H4 (cell line): ENCODE results near the gene XPO5. TPM values are rescaled to one million over a fixed set of nuclear protein-coding genes. Genes with fewer than 3 reads are reported as not detected.

Experiments
- DNase-seq: peaks from one replicate; pipeline ENCODE4 v3.0.0-alpha.2; 2015; ENCODE audit warnings: low spot score
- total RNA-seq: library from RNA; depleted of rRNA; stranded (reverse); fragments of >200 nt; shearing (Covaris generic); gene quantifications from 2 replicates; pipeline ENCODE4 v1.2.3, GENCODE V29; 2014

XPO5 gene
- total RNA-seq, 1 experiment from 2014 or later: 35.3 TPM

- DNase-seq: no peak
These were observed 58.1 kb downstream of the XPO5 start for GRCh38 chr6:43517505-43518357.

GRCh38 chr6:43516697-43517504 is 58.9 kb downstream of the XPO5 start, which contains the start of the genes POLR1C and YIPF3:
Gene POLR1C (plus strand): TSS chr6:43517089. CDS start chr6:43517110, 21 bp downstream.
Gene YIPF3 (minus strand): TSS chr6:43516926. CDS start chr6:43516807, 119 bp downstream.
- peak; percentile 98 for DNase-seq

GRCh38 chr6:43516367-43516696 is 59.5 kb downstream of the XPO5 start:
- no peak for DNase-seq

GRCh38 chr6:43515808-43516207 is 60.0 kb downstream of the XPO5 start:
- no peak for DNase-seq

GRCh38 chr6:43511824-43512415 is 63.9 kb downstream of the XPO5 start:
- DNase-seq: no peak

- no peak for DNase-seq
These were observed 65.0 kb downstream of the XPO5 start for GRCh38 chr6:43510827-43511163.

- peak; percentile 76 for DNase-seq
These were observed 65.6 kb downstream of the XPO5 start, which contains the start of gene LRRC73 for GRCh38 chr6:43509984-43510826. Gene LRRC73 (minus strand): TSS chr6:43510346. CDS start chr6:43509785, 561 bp downstream.

- DNase-seq: no peak
These were observed 66.5 kb downstream of the XPO5 start for GRCh38 chr6:43509142-43509983.

GRCh38 chr6:43508481-43509141 is 67.2 kb downstream of the XPO5 start:
- DNase-seq: no peak

GRCh38 chr6:43506667-43507471 is 69.0 kb downstream of the XPO5 start:
- peak; percentile 76 for DNase-seq

- DNase-seq: no peak
These were observed 69.7 kb downstream of the XPO5 start for GRCh38 chr6:43506171-43506570.

- no peak for DNase-seq
These were observed 70.1 kb downstream of the XPO5 start for GRCh38 chr6:43505718-43506117.

- no peak for DNase-seq
These were observed 70.9 kb downstream of the XPO5 start for GRCh38 chr6:43504756-43505593.

GRCh38 chr6:43503443-43503842 is 72.4 kb downstream of the XPO5 start:
- no peak for DNase-seq

- no peak for DNase-seq
These were observed 73.2 kb downstream of the XPO5 start for GRCh38 chr6:43502666-43503065.

GRCh38 chr6:43500921-43501320 is 74.9 kb downstream of the XPO5 start:
- no peak for DNase-seq

GRCh38 chr6:43499028-43499815 is 76.6 kb downstream of the XPO5 start:
- DNase-seq: no peak
